Neural cell (in vitro differentiated cells): ENCODE data around the gene TMC7.

Source experiments
- CTCF ChIP-seq: fragments of 450-650 bp; IDR thresholded peaks from 2 replicates; pipeline ENCODE4 v1.5.1; 2014; ENCODE audit warnings: antibody characterized with exemption, mild to moderate bottlenecking, moderate library complexity; ENCODE audit not compliant: poor library complexity, severe bottlenecking
- EP300 ChIP-seq: fragments of 450-650 bp; conservative IDR thresholded peaks from 2 replicates; pipeline ENCODE4 v1.6.1; 2014; ENCODE audit warnings: antibody characterized with exemption, mild to moderate bottlenecking, moderate library complexity; ENCODE audit not compliant: poor library complexity, severe bottlenecking
- EZH2 ChIP-seq: fragments of 200-600, 300-800 bp; shearing (Covaris generic), sonication (generic); IDR thresholded peaks from 2 replicates; pipeline ENCODE4 v1.6.1; 2014; ENCODE audit warnings: antibody characterized with exemption, low read length, borderline replicate concordance, mild to moderate bottlenecking; ENCODE audit not compliant: insufficient read depth, poor library complexity, severe bottlenecking
- MXI1 ChIP-seq: fragments of 450-650 bp; conservative IDR thresholded peaks from 2 replicates; pipeline ENCODE4 v1.6.1; 2014; ENCODE audit warnings: antibody characterized with exemption, mild to moderate bottlenecking; ENCODE audit not compliant: poor library complexity, severe bottlenecking
- POLR2AphosphoS5 ChIP-seq: IDR thresholded peaks from 2 replicates; pipeline ENCODE4 v1.6.1; 2012
- REST ChIP-seq: IDR thresholded peaks from 2 replicates; pipeline ENCODE4 v1.6.1; 2012; ENCODE audit warnings: borderline replicate concordance
- SMC3 ChIP-seq: fragments of 450-650 bp; conservative IDR thresholded peaks from 2 replicates; pipeline ENCODE4 v1.6.1; 2014; ENCODE audit warnings: antibody characterized with exemption, mild to moderate bottlenecking, moderate library complexity; ENCODE audit not compliant: poor library complexity
- TAF1 ChIP-seq: IDR thresholded peaks from 2 replicates; pipeline ENCODE4 v1.6.1; 2012; ENCODE audit warnings: low read depth

DNA sequence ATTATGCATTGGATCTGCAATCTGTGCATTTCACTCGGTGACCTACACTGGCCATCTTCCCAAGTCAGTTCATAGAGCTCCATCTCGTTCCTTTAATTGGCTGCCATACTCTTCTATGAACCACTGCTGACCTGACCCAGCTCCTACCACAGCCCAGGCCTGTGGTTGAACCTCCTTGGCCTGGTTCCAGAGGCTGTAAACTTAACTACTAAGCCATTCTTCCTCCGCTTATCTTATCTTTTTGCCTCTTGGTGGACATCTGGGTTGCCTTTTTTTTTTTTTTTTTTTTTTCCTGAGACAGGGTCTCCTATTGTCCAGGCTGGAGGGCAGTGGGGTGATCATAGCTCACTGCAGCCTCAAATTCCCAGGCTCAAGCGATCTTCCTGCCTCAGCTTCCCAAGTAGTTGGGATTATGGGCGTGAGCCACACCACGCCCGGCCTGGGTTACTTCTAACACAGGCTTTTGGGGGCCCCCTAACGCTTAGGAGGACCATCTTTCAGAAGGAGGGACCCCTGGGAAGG, 102.0 kb downstream of the TMC7 start:
- TF ChIP-seq SMC3 (no peak), EZH2 (no peak), EP300 (no peak), CTCF (no peak), REST (no peak), MXI1 (no peak), TAF1 (no peak), POLR2AphosphoS5 (no peak)
